ENCODE measurements around the gene AMH.

AMH gene

GRCh38 chr19:2207008-2207407 lies 42.1 kb upstream of the AMH start (continued):
- TF ChIP-seq, protein P1, sequence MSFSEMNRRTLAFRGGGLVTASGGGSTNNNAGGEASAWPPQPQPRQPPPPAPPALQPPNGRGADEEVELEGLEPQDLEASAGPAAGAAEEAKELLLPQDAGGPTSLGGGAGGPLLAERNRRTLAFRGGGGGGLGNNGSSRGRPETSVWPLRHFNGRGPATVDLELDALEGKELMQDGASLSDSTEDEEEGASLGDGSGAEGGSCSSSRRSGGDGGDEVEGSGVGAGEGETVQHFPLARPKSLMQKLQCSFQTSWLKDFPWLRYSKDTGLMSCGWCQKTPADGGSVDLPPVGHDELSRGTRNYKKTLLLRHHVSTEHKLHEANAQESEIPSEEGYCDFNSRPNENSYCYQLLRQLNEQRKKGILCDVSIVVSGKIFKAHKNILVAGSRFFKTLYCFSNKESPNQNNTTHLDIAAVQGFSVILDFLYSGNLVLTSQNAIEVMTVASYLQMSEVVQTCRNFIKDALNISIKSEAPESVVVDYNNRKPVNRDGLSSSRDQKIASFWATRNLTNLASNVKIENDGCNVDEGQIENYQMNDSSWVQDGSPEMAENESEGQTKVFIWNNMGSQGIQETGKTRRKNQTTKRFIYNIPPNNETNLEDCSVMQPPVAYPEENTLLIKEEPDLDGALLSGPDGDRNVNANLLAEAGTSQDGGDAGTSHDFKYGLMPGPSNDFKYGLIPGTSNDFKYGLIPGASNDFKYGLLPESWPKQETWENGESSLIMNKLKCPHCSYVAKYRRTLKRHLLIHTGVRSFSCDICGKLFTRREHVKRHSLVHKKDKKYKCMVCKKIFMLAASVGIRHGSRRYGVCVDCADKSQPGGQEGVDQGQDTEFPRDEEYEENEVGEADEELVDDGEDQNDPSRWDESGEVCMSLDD (tag by site-specific recombination; IDR thresholded peaks at IDR 0.05), result no peak
- no peak for TF ChIP-seq ZNF174 (tag by site-specific recombination; IDR thresholded peaks at IDR 0.05)
- TF ChIP-seq, protein P2, sequence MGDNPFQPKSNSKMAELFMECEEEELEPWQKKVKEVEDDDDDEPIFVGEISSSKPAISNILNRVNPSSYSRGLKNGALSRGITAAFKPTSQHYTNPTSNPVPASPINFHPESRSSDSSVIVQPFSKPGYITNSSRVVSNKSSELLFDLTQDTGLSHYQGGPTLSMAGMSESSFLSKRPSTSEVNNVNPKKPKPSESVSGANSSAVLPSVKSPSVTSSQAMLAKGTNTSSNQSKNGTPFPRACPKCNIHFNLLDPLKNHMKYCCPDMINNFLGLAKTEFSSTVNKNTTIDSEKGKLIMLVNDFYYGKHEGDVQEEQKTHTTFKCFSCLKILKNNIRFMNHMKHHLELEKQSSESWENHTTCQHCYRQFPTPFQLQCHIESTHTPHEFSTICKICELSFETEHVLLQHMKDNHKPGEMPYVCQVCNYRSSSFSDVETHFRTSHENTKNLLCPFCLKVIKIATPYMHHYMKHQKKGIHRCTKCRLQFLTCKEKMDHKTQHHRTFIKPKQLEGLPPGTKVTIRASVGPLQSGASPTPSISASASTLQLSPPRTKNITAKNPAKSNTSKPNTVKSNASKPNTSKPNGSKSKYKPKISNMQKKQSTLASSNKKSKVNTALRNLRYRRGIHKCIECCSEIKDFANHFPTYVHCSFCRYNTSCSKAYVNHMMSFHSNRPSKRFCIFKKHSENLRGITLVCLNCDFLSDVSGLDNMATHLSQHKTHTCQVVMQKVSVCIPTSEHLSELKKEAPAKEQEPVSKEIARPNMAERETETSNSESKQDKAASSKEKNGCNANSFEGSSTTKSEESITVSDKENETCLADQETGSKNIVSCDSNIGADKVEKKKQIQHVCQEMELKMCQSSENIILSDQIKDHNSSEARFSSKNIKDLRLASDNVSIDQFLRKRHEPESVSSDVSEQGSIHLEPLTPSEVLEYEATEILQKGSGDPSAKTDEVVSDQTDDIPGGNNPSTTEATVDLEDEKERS (tag by site-specific recombination; IDR thresholded peaks at IDR 0.05), result no peak
- TF ChIP-seq ZNF362 (tag by site-specific recombination; IDR thresholded peaks at IDR 0.05), result no peak
- TF ChIP-seq KLF10 (tag by site-specific recombination; IDR thresholded peaks at IDR 0.05), result no peak
- TF ChIP-seq ZBTB1 (tag by site-specific recombination; IDR thresholded peaks at IDR 0.05), result no peak
- TF ChIP-seq ZNF155 (tag by site-specific recombination; IDR thresholded peaks at IDR 0.05), result no peak

- no peaks in the 10 kb centered on the region for H3K4me1 ChIP-seq (ENCODE audit: control insufficient read depth, insufficient read depth, low read length)
- H3K9me3 ChIP-seq (ENCODE audit: control insufficient read depth, insufficient read depth, low read depth, low read length), result no peaks in the 10 kb centered on the region
- peaks cover 4 to 74% of the 10 kb centered on the region in 2 experiments; a peak in 2 of 3 replicates for H3K36me3 ChIP-seq (ENCODE audit: control insufficient read depth in 2 of 2, insufficient read depth in 1 of 2, low read length in 2 of 2)
- CTCF ChIA-PET, result interaction anchor here (0.6 kb wide), 1 partner anchor 278 kb away, joined by 3 read pairs; no protein-coding TSS in a partner anchor
- POLR2A ChIA-PET, result interaction anchor here (0.6 kb wide), 1 partner anchor 60 kb away, joined by 4 read pairs; no protein-coding TSS in a partner anchor
- H3K27ac ChIP-seq (ENCODE audit: extremely low read depth, low read depth, low read length), result no peak overlapping the region
- H3K4me3 ChIP-seq (ENCODE audit: low read depth, low read length), result no peak overlapping the region
- TF ChIP-seq FEZF1 (tag by site-specific recombination; IDR thresholded peaks at IDR 0.05) (no peak), ZNF664 (tag by site-specific recombination; IDR thresholded peaks at IDR 0.05) (no peak), ZNF280C (tag by site-specific recombination; IDR thresholded peaks at IDR 0.05) (no peak), AEBP2 (tag by site-specific recombination; IDR thresholded peaks at IDR 0.05; ENCODE audit: borderline replicate concordance) (no peak), ZNF132 (tag by site-specific recombination; IDR thresholded peaks at IDR 0.05; ENCODE audit: borderline replicate concordance) (no peak), ZSCAN23 (tag by site-specific recombination; IDR thresholded peaks at IDR 0.05) (no peak), ZNF221 (tag by site-specific recombination; IDR thresholded peaks at IDR 0.05; ENCODE audit: borderline replicate concordance) (no peak), ZNF707 (tag by site-specific recombination; IDR thresholded peaks at IDR 0.05) (no peak)
- TF ChIP-seq, protein P3, sequence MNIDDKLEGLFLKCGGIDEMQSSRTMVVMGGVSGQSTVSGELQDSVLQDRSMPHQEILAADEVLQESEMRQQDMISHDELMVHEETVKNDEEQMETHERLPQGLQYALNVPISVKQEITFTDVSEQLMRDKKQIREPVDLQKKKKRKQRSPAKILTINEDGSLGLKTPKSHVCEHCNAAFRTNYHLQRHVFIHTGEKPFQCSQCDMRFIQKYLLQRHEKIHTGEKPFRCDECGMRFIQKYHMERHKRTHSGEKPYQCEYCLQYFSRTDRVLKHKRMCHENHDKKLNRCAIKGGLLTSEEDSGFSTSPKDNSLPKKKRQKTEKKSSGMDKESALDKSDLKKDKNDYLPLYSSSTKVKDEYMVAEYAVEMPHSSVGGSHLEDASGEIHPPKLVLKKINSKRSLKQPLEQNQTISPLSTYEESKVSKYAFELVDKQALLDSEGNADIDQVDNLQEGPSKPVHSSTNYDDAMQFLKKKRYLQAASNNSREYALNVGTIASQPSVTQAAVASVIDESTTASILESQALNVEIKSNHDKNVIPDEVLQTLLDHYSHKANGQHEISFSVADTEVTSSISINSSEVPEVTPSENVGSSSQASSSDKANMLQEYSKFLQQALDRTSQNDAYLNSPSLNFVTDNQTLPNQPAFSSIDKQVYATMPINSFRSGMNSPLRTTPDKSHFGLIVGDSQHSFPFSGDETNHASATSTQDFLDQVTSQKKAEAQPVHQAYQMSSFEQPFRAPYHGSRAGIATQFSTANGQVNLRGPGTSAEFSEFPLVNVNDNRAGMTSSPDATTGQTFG (tag by site-specific recombination; IDR thresholded peaks at IDR 0.05; ENCODE audit: borderline replicate concordance), result no peak
- TF ChIP-seq, protein P4, sequence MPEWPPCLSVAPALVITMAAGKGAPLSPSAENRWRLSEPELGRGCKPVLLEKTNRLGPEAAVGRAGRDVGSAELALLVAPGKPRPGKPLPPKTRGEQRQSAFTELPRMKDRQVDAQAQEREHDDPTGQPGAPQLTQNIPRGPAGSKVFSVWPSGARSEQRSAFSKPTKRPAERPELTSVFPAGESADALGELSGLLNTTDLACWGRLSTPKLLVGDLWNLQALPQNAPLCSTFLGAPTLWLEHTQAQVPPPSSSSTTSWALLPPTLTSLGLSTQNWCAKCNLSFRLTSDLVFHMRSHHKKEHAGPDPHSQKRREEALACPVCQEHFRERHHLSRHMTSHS (tag by site-specific recombination; IDR thresholded peaks at IDR 0.05), result no peak
- TF ChIP-seq, protein P5, sequence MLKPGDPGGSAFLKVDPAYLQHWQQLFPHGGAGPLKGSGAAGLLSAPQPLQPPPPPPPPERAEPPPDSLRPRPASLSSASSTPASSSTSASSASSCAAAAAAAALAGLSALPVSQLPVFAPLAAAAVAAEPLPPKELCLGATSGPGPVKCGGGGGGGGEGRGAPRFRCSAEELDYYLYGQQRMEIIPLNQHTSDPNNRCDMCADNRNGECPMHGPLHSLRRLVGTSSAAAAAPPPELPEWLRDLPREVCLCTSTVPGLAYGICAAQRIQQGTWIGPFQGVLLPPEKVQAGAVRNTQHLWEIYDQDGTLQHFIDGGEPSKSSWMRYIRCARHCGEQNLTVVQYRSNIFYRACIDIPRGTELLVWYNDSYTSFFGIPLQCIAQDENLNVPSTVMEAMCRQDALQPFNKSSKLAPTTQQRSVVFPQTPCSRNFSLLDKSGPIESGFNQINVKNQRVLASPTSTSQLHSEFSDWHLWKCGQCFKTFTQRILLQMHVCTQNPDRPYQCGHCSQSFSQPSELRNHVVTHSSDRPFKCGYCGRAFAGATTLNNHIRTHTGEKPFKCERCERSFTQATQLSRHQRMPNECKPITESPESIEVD (tag by site-specific recombination; IDR thresholded peaks at IDR 0.05), result no peak
Measured at GRCh38 chr19:2207991-2208860, 40.9 kb upstream of the AMH start.

Data from HEK293 (cell line).